ENCODE results near the gene DNMT3B. TPM values are rescaled to one million over a fixed set of nuclear protein-coding genes. Genes with fewer than 3 reads are reported as not detected.
A peak's percentile ranks its signal among the peaks of the same experiment; 100 is the strongest.

The DNMT3B gene
- total and polyA plus RNA-seq, 9 of the 15 experiments (the other 6 are each of a cell fraction or from before 2014, with no cell fraction given), result 9.3 to 74.8 (median 49.1) TPM

GRCh38 chr20:32756156-32756555 is 6.0 kb upstream of the DNMT3B start:
- 68% methylated on average over 5 of the region's 5 CpGs for WGBS (ENCODE audit: insufficient coverage, low coverage, missing lambda C conversion rate)
- in situ Hi-C loops (cut with MboI), result no loop called here
- peaks cover 3% of the 10 kb centered on the region; the same call in 1 of the 2 replicates for H4K20me1 ChIP-seq (replicated peaks; ENCODE audit: control insufficient read depth, insufficient read depth, low read length)
- POLR2A ChIA-PET, result interaction anchor here (0.6 kb wide), 1 partner anchor 64 kb away, joined by 4 read pairs; the partner anchor contains the start of gene MAPRE1
- TF ChIP-seq YBX1 (IDR thresholded peaks at IDR 0.05), result no peak
- no peak for TF ChIP-seq MAFF (IDR thresholded peaks at IDR 0.05; ENCODE audit: low read length)
- TF ChIP-seq EGR1 (conservative IDR thresholded peaks at IDR 0.05), result no peak
- TF ChIP-seq ZNF449 (CRISPR knock-in tag; IDR thresholded peaks at IDR 0.05), result no peak
- no peak overlapping the region for H2AFZ ChIP-seq (ENCODE audit: low read depth, low read length)
- intact Hi-C loops (cut with micrococcal nuclease), result no loop called here
- FAIRE-seq (no peak), DNase-seq (ENCODE audit: extremely low read depth in 1 of 4, low spot score in 3 of 4) (no peak), ATAC-seq (no peak)
- H3K9me1 ChIP-seq (ENCODE audit: control insufficient read depth, insufficient read depth, low read length), result no peaks in the 10 kb centered on the region
- H3K27ac ChIP-seq (ENCODE audit: extremely low read depth, low read depth, low read length), result no peak overlapping the region
- no TSS peak for BruUV-seq (replicated peaks)
- CTCF ChIA-PET (ENCODE audit: low intra/inter-chr PET ratio), result no interaction called here
- H3K79me2 ChIP-seq (ENCODE audit: control insufficient read depth, insufficient read depth, low read length), result no peaks in the 10 kb centered on the region
- no peak overlapping the region for H3K4me2 ChIP-seq (ENCODE audit: insufficient read depth, low read length)
- H3K9ac ChIP-seq (ENCODE audit: insufficient read depth in 1 of 2, low read depth in 2 of 2, low read length in 2 of 2), result peak overlapping the region in 1 of 2 experiments; percentile 7; a peak in 1 of 4 replicates
- no peaks in the 10 kb centered on the region for H3K36me3 ChIP-seq (ENCODE audit: control insufficient read depth, insufficient read depth, low read length)
- H3K27me3 ChIP-seq (ENCODE audit: control insufficient read depth in 2 of 2, insufficient read depth in 2 of 2, low read length in 2 of 2), result no peaks in the 10 kb centered on the region
- H3K4me1 ChIP-seq (replicated peaks in 1 of 2; ENCODE audit: control insufficient read depth in 2 of 2, insufficient read depth in 2 of 2, low read length in 2 of 2), result peaks cover 26 to 32% of the 10 kb centered on the region in 2 experiments
- no peaks in the 10 kb centered on the region for H3K9me3 ChIP-seq (replicated peaks; ENCODE audit: control insufficient read depth, insufficient read depth, low read depth, low read length)
- H3K4me3 ChIP-seq, result no peak overlapping the region

- H3K27me3 ChIP-seq (ENCODE audit: control insufficient read depth in 2 of 2, insufficient read depth in 2 of 2, low read length in 2 of 2), result no peaks in the 10 kb centered on the region
- H3K4me3 ChIP-seq, result peak overlapping the region; percentile 90
- no TSS peak for BruUV-seq (replicated peaks)
- H3K4me2 ChIP-seq (ENCODE audit: insufficient read depth, low read length), result peak overlapping the region; percentile 67
- FAIRE-seq (no peak), DNase-seq (ENCODE audit: extremely low read depth in 1 of 4, low spot score in 3 of 4) (no peak), ATAC-seq (no peak)
- intact Hi-C loops (cut with micrococcal nuclease) (loop anchor here (5.0 kb wide), 1 partner anchor 79 kb away; no protein-coding TSS in a partner anchor), in situ Hi-C loops (cut with MboI) (loop anchor here (5.0 kb wide), 1 partner anchor 79 kb away; no protein-coding TSS in a partner anchor)
- H3K27ac ChIP-seq (ENCODE audit: extremely low read depth, low read depth, low read length), result peak overlapping the region; percentile 86
- no peaks in the 10 kb centered on the region for H3K9me3 ChIP-seq (replicated peaks; ENCODE audit: control insufficient read depth, insufficient read depth, low read depth, low read length)
- H3K9me1 ChIP-seq (ENCODE audit: control insufficient read depth, insufficient read depth, low read length), result no peaks in the 10 kb centered on the region
- peaks cover 27 to 47% of the 10 kb centered on the region in 2 experiments; a peak in 4 of 5 replicates for H3K4me1 ChIP-seq (replicated peaks in 1 of 2; ENCODE audit: control insufficient read depth in 2 of 2, insufficient read depth in 2 of 2, low read length in 2 of 2)
- peaks cover 39% of the 10 kb centered on the region for H3K79me2 ChIP-seq (ENCODE audit: control insufficient read depth, insufficient read depth, low read length)
- H2AFZ ChIP-seq (ENCODE audit: low read depth, low read length), result peak overlapping the region; percentile 86
- H4K20me1 ChIP-seq (replicated peaks; ENCODE audit: control insufficient read depth, insufficient read depth, low read length), result no peaks in the 10 kb centered on the region; the same call in 1 of the 2 replicates
- WGBS (ENCODE audit: insufficient coverage, low coverage, missing lambda C conversion rate), result 29% methylated on average over 6 of the region's 6 CpGs
- peak overlapping the region; percentile 86 to 89 for H3K9ac ChIP-seq (ENCODE audit: insufficient read depth in 1 of 2, low read depth in 2 of 2, low read length in 2 of 2)
- POLR2A ChIA-PET, result no interaction called here
- CTCF ChIA-PET (ENCODE audit: low intra/inter-chr PET ratio), result no interaction called here
- H3K36me3 ChIP-seq (ENCODE audit: control insufficient read depth, insufficient read depth, low read length), result peaks cover 17% of the 10 kb centered on the region; the same call in 2 of the 3 replicates
- TF ChIP-seq NR4A1 (CRISPR knock-in tag; IDR thresholded peaks at IDR 0.05) (no peak), NR4A1 (tag; IDR thresholded peaks at IDR 0.05) (0 out of 2 replicates have a peak, but pooled peaks have one; percentile 41), TCF15 (CRISPR knock-in tag; IDR thresholded peaks at IDR 0.05) (0 out of 2 replicates have a peak, but pooled peaks have one; percentile 55), SIN3B (IDR thresholded peaks at IDR 0.05; ENCODE audit: low read depth) (no peak), ZBTB17 (CRISPR knock-in tag; IDR thresholded peaks at IDR 0.05) (peak; percentile 46; the same call in 1 of the 2 replicates), ZNF584 (CRISPR knock-in tag; IDR thresholded peaks at IDR 0.05; ENCODE audit: low read depth) (peak; percentile 50; the same call in 1 of the 2 replicates)
Measured at GRCh38 chr20:32761417-32761830, 761 bp upstream of the DNMT3B start.

Data from K562 (cell line).